ENCODE measurements around the gene MYBPH.

Gene MYBPH

DNA sequence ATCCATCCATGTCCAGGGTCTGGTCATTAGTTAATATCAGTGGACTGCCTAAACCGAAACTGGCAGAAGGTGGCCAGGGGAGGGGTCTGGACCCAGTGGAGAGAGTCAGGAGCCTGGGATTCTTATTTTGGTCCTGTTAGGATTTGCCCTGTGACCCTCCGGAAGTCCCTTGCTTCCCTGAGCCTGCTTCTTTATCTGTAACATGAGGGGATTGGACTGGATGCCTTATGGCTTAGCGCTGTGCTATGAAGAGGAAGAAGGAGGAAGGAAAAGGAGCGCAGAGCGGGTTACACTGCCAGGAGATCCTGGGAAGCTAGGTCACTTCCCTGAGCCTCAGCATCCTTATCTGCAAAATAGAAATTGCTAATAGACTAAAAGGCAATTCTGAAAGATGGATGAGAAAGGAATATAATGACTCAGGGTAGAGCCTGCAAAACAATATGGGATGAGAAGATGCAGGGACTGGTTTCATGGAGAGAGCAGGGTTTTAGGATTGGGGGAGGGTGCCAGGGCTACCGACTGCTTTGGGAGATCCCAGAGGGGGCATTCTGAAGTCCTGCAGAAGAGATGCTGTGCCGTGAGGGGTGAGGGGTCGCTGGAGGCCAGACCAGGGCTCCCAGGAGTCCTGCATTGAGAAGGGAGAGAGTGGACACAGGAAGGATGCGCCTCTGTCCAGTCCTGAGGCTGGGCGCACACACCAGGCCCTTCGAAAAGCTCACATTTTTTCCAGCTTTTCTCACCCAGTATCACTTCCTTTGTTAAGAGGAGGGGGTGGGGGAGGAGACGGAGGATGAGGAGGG is 48.6 kb downstream of the MYBPH start:
- no peak for DNase-seq

DNA sequence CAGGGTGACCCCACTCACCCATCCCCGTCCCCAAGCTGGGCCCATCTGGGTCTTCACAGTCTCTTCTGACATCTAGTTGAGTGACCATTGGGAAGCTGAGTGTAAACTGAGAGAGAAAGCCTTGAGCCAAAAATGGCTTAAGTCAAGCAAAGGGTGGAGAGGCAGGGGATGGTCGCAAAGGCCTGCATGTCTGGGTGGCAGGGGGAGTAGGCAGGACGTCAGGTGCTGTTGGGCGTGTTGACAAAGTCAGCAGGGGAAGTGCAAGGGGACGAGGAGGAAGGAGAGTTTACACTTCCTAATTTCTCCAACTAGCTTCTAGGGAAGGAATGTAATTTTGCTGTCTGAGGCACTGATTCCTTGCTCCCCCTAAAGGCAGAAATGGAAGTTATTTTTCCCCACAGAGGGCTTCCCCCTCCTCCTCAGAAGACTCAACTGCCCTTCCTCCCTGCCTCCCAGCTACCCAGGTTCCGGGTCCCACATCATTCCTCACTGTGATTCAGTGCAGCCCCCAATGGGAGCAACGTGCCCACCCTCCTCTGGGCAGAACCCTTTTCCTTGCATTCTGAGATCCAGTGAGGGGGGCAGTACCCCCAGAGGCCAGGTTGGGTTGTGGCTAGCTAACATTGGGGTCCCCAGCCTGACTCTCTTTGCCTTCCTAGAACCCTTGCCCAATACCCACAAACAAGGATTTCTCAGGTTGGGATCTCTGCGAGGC is 49.3 kb downstream of the MYBPH start:
- DNase-seq, result no peak

DNA sequence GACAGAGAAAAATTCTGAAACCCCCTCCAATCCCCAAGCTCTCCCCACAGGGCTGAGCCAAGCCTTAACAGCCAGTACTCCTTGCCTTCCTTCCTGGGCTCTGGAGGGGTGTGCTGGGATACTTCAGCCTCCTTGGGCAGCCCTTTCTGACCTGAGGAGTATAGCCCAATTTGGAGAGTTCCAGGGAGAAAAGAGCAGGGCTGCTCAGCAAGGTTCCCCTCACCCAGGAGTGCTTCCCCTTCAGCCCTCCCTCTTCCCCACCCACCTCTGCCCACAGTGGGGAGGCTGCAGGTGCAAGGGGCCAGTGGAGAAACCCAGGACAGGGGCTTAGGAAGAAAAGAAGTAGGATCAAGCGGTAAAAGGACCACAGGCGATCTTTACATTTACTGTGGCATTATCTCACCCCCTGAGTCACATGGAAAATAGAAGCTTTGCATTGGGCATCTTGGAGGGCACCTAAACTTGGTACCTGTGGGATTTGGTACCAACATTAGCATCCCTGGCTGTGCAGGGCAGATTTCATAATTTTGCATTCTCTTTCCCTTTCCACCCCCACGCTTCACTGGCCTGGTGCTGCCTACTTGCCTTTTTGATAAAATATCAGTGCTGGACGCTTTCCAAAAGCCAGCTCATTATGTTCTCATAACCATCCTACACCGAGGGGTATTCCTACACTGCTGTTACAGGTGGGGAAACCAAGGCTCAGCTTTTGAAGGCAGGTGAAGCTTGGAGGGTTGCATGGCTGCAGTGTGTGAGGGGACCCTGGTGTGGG is 50.9 kb downstream of the MYBPH start:
- no peak for DNase-seq

DNA sequence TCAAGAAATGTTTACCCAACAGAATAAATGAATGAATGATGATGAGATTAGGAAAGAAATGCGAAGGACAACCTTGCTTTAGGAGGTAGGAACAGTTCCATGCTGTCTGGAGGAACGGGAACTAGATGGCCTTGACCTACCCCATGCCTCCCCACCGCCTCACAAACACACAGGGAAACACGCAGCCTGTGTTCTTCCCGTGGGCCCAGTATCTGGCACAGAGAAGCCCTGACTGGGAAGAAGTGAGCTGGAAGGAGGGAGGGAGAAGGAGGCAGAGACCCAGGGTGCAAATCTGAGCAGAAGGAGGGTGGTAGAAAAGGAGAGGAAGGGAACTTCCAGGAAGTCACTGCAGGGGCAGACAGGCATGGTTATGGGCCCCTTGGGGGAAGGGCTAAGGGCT is 51.6 kb downstream of the MYBPH start:
- DNase-seq, result no peak

DNA sequence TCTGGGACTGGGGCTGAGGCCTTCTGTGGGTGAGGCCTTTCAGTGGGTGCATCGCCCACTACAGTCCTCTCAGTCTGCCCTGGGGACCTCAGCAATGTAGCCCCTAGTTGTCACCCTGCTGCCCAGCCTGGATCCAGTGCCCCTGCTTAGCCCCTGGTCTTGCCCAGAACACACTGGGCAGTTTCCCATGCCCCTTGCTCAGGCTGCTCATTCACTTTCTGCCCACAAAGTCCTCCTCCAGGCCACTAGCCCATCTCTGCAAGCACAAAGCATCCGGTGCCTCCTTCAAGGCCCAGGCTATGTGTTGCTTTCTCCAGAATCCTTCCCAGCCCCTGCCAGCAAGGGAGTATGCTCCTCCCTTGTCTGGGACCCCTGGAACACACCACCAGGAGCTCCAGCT is 53.5 kb downstream of the MYBPH start:
- no peak for DNase-seq

DNA sequence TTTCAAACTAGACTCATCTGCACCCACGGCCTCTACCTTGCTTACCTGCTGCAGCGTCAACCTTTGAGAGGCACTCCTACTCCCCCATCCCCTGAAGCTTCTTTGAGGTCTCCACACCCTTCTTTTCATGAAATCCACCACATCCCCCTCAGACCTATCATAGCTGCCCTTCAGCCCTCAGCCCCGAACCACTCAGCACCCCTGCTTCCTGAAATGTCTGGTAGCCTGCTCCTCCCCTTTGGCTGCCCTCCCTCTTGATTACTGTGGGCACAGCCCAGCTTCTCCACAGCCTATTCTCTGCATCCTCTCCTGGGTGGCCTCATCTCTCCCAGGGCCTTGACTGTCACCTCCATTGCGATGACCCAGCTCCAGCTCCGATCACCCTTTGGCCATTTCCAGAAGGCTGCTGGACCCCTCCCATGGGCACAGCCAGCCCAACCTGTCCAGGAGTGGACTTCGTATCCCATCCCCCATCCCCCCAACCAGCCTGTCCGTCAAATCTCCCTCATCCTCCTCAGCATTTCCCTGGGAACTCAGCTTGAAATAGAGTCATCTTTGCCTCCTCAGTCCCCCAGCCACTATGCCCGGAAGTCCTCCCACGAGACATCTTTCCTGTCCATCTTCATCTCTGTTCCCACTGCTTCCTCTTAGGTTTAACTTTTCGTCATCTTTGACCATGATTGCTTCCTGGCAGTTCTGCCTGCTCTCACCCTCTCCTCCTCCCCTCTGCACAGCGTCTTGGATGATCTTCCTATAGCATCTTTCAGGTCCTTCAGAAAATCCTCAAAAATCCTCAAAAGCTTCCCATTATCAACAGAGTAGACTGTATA is 54.2 kb downstream of the MYBPH start:
- no peak for DNase-seq

DNA sequence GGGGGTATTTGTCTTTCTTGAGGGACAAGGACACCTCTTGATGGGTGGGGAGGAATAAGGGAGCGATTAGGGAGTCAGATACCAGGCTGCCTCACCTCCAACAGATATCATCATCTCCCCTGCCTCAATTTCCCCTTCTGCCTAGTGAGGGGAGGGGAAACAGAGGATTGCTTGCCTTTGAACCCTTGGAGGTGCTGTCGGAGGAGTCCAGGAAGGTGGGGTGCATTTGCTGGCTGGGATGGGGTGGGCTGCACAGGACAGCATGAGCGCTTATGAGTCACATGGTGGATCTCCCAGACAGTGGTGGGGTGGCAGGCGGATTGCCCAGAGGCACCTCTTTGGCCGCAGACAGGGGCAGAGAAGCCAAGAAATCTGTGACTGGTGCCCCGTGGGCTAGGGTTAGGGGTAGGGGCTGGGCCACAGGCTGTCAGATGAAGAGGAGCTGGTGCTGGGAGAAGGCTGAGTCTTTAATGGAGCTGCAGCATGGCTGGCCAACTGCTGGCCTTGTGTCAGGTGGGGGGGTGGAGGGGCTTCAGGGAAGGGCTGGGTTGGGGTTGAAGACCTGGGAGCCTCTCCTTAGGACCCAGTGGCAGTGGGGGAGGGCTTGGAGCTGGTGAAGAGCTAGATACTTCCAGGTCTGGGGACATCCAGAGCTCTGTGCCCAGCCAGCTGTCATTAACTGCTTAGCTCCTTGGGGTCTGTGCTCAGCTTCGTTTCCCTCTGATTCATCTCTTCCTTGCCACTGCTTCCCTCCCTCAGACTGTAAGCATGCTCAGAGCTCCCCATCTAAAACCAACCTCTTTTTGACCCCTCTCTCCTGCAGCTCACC is 55.1 kb downstream of the MYBPH start:
- DNase-seq, result no peak

Data from activated CD4-positive, alpha-beta T cell treated with anti-CD3 and anti-CD28 coated beads for 1 hour (primary cell).